ENCODE data around the gene SFT2D1. TPM values are rescaled to one million over a fixed set of nuclear protein-coding genes. Genes with fewer than 3 reads are reported as not detected.

SFT2D1 gene
- total and polyA plus RNA-seq, 8 donors, result 4.7 to 96.8 (median 44.5) TPM

GRCh38 chr6:166344240-166344639 is 1.9 kb upstream of the SFT2D1 start:
- no peaks in the 10 kb centered on the region for H3K9me3 ChIP-seq
- intact Hi-C loops (cut with DNase I; ENCODE audit: low total_unique reads), result no loop called here
- no peak overlapping the region for H3K4me3 ChIP-seq
- no peak overlapping the region for H3K27ac ChIP-seq
- H3K27me3 ChIP-seq, result no peaks in the 10 kb centered on the region
- DNase-seq, result no peak
- TF ChIP-seq CTCF (IDR thresholded peaks at IDR 0.05), result no peak
- peaks cover 22 to 38% (median 30%) of the 10 kb centered on the region in 4 donors for H3K4me1 ChIP-seq
- 95 to 99% (median 97%) methylated on average over 8 of the region's 8 CpGs for WGBS, 5 donors
- H3K36me3 ChIP-seq, result no peaks in the 10 kb centered on the region

GRCh38 chr6:166343150-166343487 is 774 bp upstream of the SFT2D1 start:
- peaks cover 0 to 1% (median under 1%) of the 10 kb centered on the region in 4 donors for H3K36me3 ChIP-seq
- DNase-seq, result no peak
- WGBS, 5 donors, result 7 to 21% (median 15%) methylated on average over 3 of the region's 3 CpGs
- peaks cover 22 to 49% (median 40%) of the 10 kb centered on the region in 4 donors for H3K4me1 ChIP-seq
- no peaks in the 10 kb centered on the region for H3K27me3 ChIP-seq
- peak overlapping the region; percentile 92 to 98 (median 95) for H3K27ac ChIP-seq
- TF ChIP-seq EP300 (IDR thresholded peaks at IDR 0.05), result no peak
- TF ChIP-seq CTCF (IDR thresholded peaks at IDR 0.05), result no peak
- no peak for TF ChIP-seq POLR2AphosphoS5 (IDR thresholded peaks at IDR 0.05)
- no peak for TF ChIP-seq POLR2A (IDR thresholded peaks at IDR 0.05)
- intact Hi-C loops (cut with DNase I; ENCODE audit: low total_unique reads), result no loop called here
- H3K9me3 ChIP-seq, result no peaks in the 10 kb centered on the region
- peak overlapping the region; percentile 77 to 98 (median 88) for H3K4me3 ChIP-seq

- Histone ChIP-seq H3K4me1 (peaks cover 22 to 56% (median 42%) of the 10 kb centered on the region in 4 donors), H3K27ac (peak overlapping the region; percentile 92 to 98 (median 95)), H3K9me3 (no peaks in the 10 kb centered on the region), H3K36me3 (peaks cover 6 to 13% (median 11%) of the 10 kb centered on the region in 4 donors), H3K4me3 (peak overlapping the region; percentile 77 to 98 (median 88)), H3K27me3 (no peaks in the 10 kb centered on the region)
- TF ChIP-seq POLR2A (IDR thresholded peaks at IDR 0.05) (no peak), CTCF (IDR thresholded peaks at IDR 0.05) (no peak), EP300 (IDR thresholded peaks at IDR 0.05) (no peak), POLR2AphosphoS5 (IDR thresholded peaks at IDR 0.05) (no peak)
- WGBS, 5 donors, result 0% methylated on average over 15 to 16 of the region's 16 CpGs
- intact Hi-C loops (cut with DNase I; ENCODE audit: low total_unique reads), result no loop called here
- DNase-seq, result peak in 1 of 2 donors; percentile 57
Observed at GRCh38 chr6:166341977-166342348, 382 bp downstream of the SFT2D1 start.

- Histone ChIP-seq H3K36me3 (peaks cover 6 to 18% (median 16%) of the 10 kb centered on the region in 4 donors), H3K4me1 (peaks cover 22 to 56% (median 45%) of the 10 kb centered on the region in 4 donors), H3K27ac (peak overlapping the region in 4 of 5 donors; percentile 93 to 98 (median 96)), H3K4me3 (peak overlapping the region; percentile 77 to 98 (median 88)), H3K9me3 (no peaks in the 10 kb centered on the region), H3K27me3 (no peaks in the 10 kb centered on the region)
- 8 to 22% (median 20%) methylated on average over 7 of the region's 7 CpGs for WGBS, 5 donors
- peak in 1 of 2 donors; percentile 40 for DNase-seq
- intact Hi-C loops (cut with DNase I; ENCODE audit: low total_unique reads), result no loop called here
- TF ChIP-seq EP300 (IDR thresholded peaks at IDR 0.05) (no peak), POLR2A (IDR thresholded peaks at IDR 0.05) (no peak), CTCF (IDR thresholded peaks at IDR 0.05) (no peak), POLR2AphosphoS5 (IDR thresholded peaks at IDR 0.05) (no peak)
Observed at GRCh38 chr6:166341464-166341863, 881 bp downstream of the SFT2D1 start.

Data from stomach (tissue), 9 donors.